AG09319 (cell line): ENCODE measurements around the gene AQP10.
"Not testable (repeated sequence)": the region's sequence is repeated elsewhere in the genome, so short reads cannot be mapped to it uniquely, and the experiment has no call there.

Source experiments
- DNase-seq: peaks from one replicate; pipeline ENCODE4 v3.0.0-alpha.2; 2010; ENCODE audit warnings: low read depth; ENCODE audit errors: extremely low read depth
- CTCF ChIP-seq: IDR thresholded peaks from 2 replicates; pipeline ENCODE4 v1.5.1; 2011; ENCODE audit warnings: low read depth, mild to moderate bottlenecking, inconsistent platforms, low read length, moderate library complexity

AQP10 gene

GRCh38 chr1:154361357-154361756 is 40.5 kb downstream of the AQP10 start:
- no peak for TF ChIP-seq CTCF
- DNase-seq, result no peak

GRCh38 chr1:154371436-154371835 is 50.5 kb downstream of the AQP10 start:
- no peak for DNase-seq
- no peak for TF ChIP-seq CTCF

- not testable (repeated sequence) for DNase-seq
Measured at GRCh38 chr1:154373777-154374357, 53.0 kb downstream of the AQP10 start.
